Stimulated activated CD8-positive, alpha-beta memory T cell treated with anti-CD3 and anti-CD28 coated beads, Interleukin-12 subunit alpha, Interleukin-12 subunit beta, amount 100 ng/mL, for 24 hours (primary cell): ENCODE measurements around the gene KCNMB2.
"Not testable (repeated sequence)": the region's sequence is repeated elsewhere in the genome, so short reads cannot be mapped to it uniquely, and the experiment has no call there.

Source experiments
- DNase-seq: peaks from one replicate; pipeline ENCODE4 v3.0.0-alpha.2; 2020; ENCODE audit errors: extremely low read depth

The KCNMB2 gene

GRCh38 chr3:178859900-178860436, 323.7 kb downstream of the KCNMB2 start:
- not testable (repeated sequence) for DNase-seq

GRCh38 chr3:178868681-178869080, 332.4 kb downstream of the KCNMB2 start:
- no peak for DNase-seq

GRCh38 chr3:178870085-178870484, 333.8 kb downstream of the KCNMB2 start:
- DNase-seq: no peak

- no peak for DNase-seq
These were observed 338.9 kb downstream of the KCNMB2 start for GRCh38 chr3:178875157-178875556.

DNA sequence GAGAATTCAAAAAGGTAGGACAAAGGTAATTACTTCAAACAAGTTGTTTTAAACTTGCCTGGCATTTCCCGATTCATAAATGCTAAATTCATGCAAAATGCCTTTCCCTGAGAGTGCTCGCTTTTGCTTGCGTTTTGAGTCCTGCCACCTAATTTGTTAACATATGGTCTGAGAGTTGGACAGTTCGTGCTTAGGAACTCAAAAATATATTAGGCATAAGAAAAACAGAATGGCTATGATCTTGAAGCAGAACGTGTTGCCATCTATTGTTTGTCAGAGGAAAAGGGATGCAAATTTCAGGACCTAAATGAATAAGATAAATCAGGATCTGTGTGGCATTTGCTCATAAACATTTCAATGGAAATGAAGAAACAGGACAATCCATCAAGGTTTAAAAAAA, 339.6 kb downstream of the KCNMB2 start:
- DNase-seq: no peak

GRCh38 chr3:178880274-178880673, 344.0 kb downstream of the KCNMB2 start:
- DNase-seq: no peak
